Right lobe of liver (tissue), 6 donors: ENCODE results near the gene AKR1C3. TPM values are rescaled to one million over a fixed set of nuclear protein-coding genes. Genes with fewer than 3 reads are reported as not detected.
A peak's percentile ranks its signal among the peaks of the same experiment; 100 is the strongest.

Source experiments
- ATAC-seq, 4 donors: fragments of 200-7000 bp; cut with Tn5 transposase; one replicate each; pipeline ENCODE4 v1.9.1; 2020; ENCODE audit warnings: mild to moderate bottlenecking in 4 of 4, moderate library complexity in 4 of 4
- DNase-seq, 3 donors: peaks; one replicate each; pipeline ENCODE4 v3.0.0-alpha.2; 2020
- H3K27ac ChIP-seq, 3 donors: fragments of 200-600 bp; one replicate each; pipeline ENCODE4 v1.8.0; 2022
- H3K27me3 ChIP-seq, 2 donors: fragments of 200-600 bp; one replicate each; pipeline ENCODE4 v1.8.0; 2022
- H3K36me3 ChIP-seq, 4 donors: fragments of 200-600 bp; sonication (generic) in 1 of 4; one replicate each; pipeline versions ENCODE4 v1.5.1 to v1.8.0; 2017 to 2022; ENCODE audit warnings: control low read depth in 1 of 4
- H3K4me1 ChIP-seq, 4 donors: fragments of 200-600 bp; sonication (generic) in 1 of 4; one replicate each; pipeline versions ENCODE4 v1.5.1 to v1.8.0; 2017 to 2022; ENCODE audit warnings: control low read depth in 1 of 4
- H3K4me3 ChIP-seq, 3 donors: fragments of 200-600 bp; one replicate each; pipeline ENCODE4 v1.8.0; 2022
- H3K9me3 ChIP-seq, 4 donors: fragments of 200-600 bp; sonication (generic) in 1 of 4; one replicate each; pipeline versions ENCODE4 v1.5.1 to v1.8.0; 2017 to 2022; ENCODE audit warnings: control low read depth in 1 of 4
- POLR2A ChIP-seq: fragments of 450-650 bp; IDR thresholded peaks from one replicate; pipeline ENCODE4 v1.6.1; 2017; ENCODE audit warnings: antibody characterized with exemption, mild to moderate bottlenecking
- WGBS: methylation state at CpG from one replicate; pipeline ENCODE4 v1.1.6; 2018; ENCODE audit warnings: low coverage, low lambda C conversion rate; ENCODE audit not compliant: insufficient coverage; ENCODE audit errors: missing lambda C conversion rate; 5-methylcytosine and 5-hydroxymethylcytosine counted together
- intact Hi-C, 2 donors: fragments of 100-400 bp; cut with DNase I; formaldehyde crosslinking; loops; one replicate each; pipeline versions ENCODE4 v1.11.2 to v1.14.1; 2022
- total RNA-seq, 6 experiments: library from RNA; depleted of rRNA in 2 of 6; stranded (reverse); fragments of >200 nt in 2 of 6; fragmentation: NEBNext Ultra II Directional in 3 of 6; extraction: Animal tissue kit (Norgen Biotek cat#: 25700) in 3 of 6; gene quantifications; one replicate each; pipeline versions ENCODE4 v1.1.0 to v1.2.4, GENCODE V29; 2016 to 2023
- TF ChIP-seq, protein P1 (sequence below), 4 donors: fragments of 200-600 bp in 3 of 4; fragments of 450-650 bp in 1 of 4; IDR thresholded peaks; one replicate each; pipeline versions ENCODE4 v1.5.1 to v1.8.0; 2016 to 2022; ENCODE audit warnings: antibody characterized with exemption in 4 of 4, mild to moderate bottlenecking in 2 of 4
- donor health status: DM: no; HTN: yes; CAD: no.
- donor health status: DM: no; HTN: no; CAD: no.
- donor health status: DM: no; HTN: no; CAD: no.
- donor health status: DM: no; HTN: yes; CAD: no.
- donor health status: DM: no; HTN: yes; CAD: no.

AKR1C3 gene
- total RNA-seq, 6 experiments from 2014 or later = 169 to 782 (median 334) TPM

GRCh38 chr10:5068274-5068984, 25.8 kb upstream of the AKR1C3 start:
- peaks cover 0 to 60% (median 16%) of the 10 kb centered on the region in 4 donors for H3K4me1 ChIP-seq
- ATAC-seq (no peak), DNase-seq (no peak)
- H3K9me3 ChIP-seq = no peaks in the 10 kb centered on the region
- TF ChIP-seq, protein P1, sequence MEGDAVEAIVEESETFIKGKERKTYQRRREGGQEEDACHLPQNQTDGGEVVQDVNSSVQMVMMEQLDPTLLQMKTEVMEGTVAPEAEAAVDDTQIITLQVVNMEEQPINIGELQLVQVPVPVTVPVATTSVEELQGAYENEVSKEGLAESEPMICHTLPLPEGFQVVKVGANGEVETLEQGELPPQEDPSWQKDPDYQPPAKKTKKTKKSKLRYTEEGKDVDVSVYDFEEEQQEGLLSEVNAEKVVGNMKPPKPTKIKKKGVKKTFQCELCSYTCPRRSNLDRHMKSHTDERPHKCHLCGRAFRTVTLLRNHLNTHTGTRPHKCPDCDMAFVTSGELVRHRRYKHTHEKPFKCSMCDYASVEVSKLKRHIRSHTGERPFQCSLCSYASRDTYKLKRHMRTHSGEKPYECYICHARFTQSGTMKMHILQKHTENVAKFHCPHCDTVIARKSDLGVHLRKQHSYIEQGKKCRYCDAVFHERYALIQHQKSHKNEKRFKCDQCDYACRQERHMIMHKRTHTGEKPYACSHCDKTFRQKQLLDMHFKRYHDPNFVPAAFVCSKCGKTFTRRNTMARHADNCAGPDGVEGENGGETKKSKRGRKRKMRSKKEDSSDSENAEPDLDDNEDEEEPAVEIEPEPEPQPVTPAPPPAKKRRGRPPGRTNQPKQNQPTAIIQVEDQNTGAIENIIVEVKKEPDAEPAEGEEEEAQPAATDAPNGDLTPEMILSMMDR (IDR thresholded peaks at IDR 0.05) = no peak
- no peak for TF ChIP-seq POLR2A
- H3K27ac ChIP-seq = peak overlapping the region in 1 of 3 donors; percentile 92
- no peaks in the 10 kb centered on the region for H3K36me3 ChIP-seq
- 40% methylated on average over 1 of the region's 1 CpG for WGBS
- no peaks in the 10 kb centered on the region for H3K27me3 ChIP-seq
- no peak overlapping the region for H3K4me3 ChIP-seq
- intact Hi-C loops = no loop called here

GRCh38 chr10:5070648-5071410, 23.4 kb upstream of the AKR1C3 start:
- Histone ChIP-seq H3K4me1 (peaks cover 0 to 61% (median 16%) of the 10 kb centered on the region in 4 donors), H3K27ac (peak overlapping the region; percentile 77 to 92 (median 85)), H3K36me3 (no peaks in the 10 kb centered on the region), H3K9me3 (no peaks in the 10 kb centered on the region), H3K27me3 (no peaks in the 10 kb centered on the region), H3K4me3 (peak overlapping the region in 1 of 3 donors; percentile 27)
- intact Hi-C loops = no loop called here
- TF ChIP-seq POLR2A = no peak
- TF ChIP-seq, protein P1 (IDR thresholded peaks at IDR 0.05) = no peak
- peak; percentile 51 to 64 (median 58) for ATAC-seq
- DNase-seq = no peak

- no peaks in the 10 kb centered on the region for H3K9me3 ChIP-seq
- intact Hi-C loops = no loop called here
- peak in 2 of 3 donors; percentile 26 to 84 for DNase-seq
- TF ChIP-seq, protein P1 (IDR thresholded peaks at IDR 0.05) = no peak
- TF ChIP-seq POLR2A = peak; percentile 43
- H3K27me3 ChIP-seq = no peaks in the 10 kb centered on the region
- 10% methylated on average over 8 of the region's 8 CpGs for WGBS
- peak overlapping the region in 1 of 3 donors; percentile 27 for H3K4me3 ChIP-seq
- H3K27ac ChIP-seq = peak overlapping the region; percentile 77 to 92 (median 85)
- H3K36me3 ChIP-seq = no peaks in the 10 kb centered on the region
- peaks cover 0 to 61% (median 16%) of the 10 kb centered on the region in 4 donors for H3K4me1 ChIP-seq
- peak; percentile 93 to 98 (median 95) for ATAC-seq
These were observed 22.6 kb upstream of the AKR1C3 start for GRCh38 chr10:5071411-5072198.

DNA sequence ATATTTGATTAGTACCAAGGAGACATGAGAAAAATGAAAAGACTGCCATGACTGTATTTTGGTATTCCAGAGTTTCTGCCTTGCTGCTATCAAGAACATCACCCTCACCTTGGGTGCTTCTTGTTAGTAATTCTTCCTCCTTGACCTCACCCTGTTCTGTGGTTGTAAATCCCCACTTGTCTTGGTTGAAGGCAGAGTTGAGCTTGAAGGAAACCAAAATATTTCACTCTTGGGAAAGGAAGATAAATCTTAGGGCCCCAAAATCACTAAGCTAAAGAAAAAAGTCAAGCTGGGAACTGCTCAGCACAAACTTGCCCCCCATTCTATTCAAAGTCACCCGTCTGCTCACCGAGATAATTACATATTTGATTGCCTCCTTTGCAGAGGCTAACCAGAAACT, 20.6 kb upstream of the AKR1C3 start:
- no peaks in the 10 kb centered on the region for H3K27me3 ChIP-seq
- no peak overlapping the region for H3K4me3 ChIP-seq
- H3K4me1 ChIP-seq = peaks cover 0 to 48% (median 15%) of the 10 kb centered on the region in 4 donors
- DNase-seq = no peak
- peak overlapping the region in 1 of 3 donors; percentile 77 for H3K27ac ChIP-seq
- H3K9me3 ChIP-seq = no peaks in the 10 kb centered on the region
- intact Hi-C loops = no loop called here
- no peaks in the 10 kb centered on the region for H3K36me3 ChIP-seq
- ATAC-seq = no peak
- WGBS = 94% methylated on average over 2 of the region's 2 CpGs
- no peak for TF ChIP-seq POLR2A
- TF ChIP-seq, protein P1 (IDR thresholded peaks at IDR 0.05) = no peak
